Uterus (tissue), 4 donors: ENCODE data around the gene ZNF32. TPM values are rescaled to one million over a fixed set of nuclear protein-coding genes. Genes with fewer than 3 reads are reported as not detected.

Experiments
- DNase-seq, 2 donors: peaks; one replicate each; pipeline ENCODE4 v3.0.0-alpha.2; 2019 to 2020
- H3K27ac ChIP-seq, 2 donors: fragments of 200-600 bp; sonication (generic); 1 replicate in 1 of 2; 2 replicates in 1 of 2; pipeline ENCODE4 v1.5.1; 2016 to 2018
- H3K27me3 ChIP-seq, 2 donors: fragments of 200-600 bp; sonication (generic); one replicate each; pipeline ENCODE4 v1.5.1; 2018 to 2019; ENCODE audit warnings: control low read depth in 1 of 2
- H3K36me3 ChIP-seq, 2 donors: fragments of 200-600 bp; sonication (generic); one replicate each; pipeline ENCODE4 v1.5.1; 2019; ENCODE audit warnings: control low read depth in 1 of 2
- H3K4me1 ChIP-seq, 2 donors: fragments of 200-600 bp; sonication (generic); one replicate each; pipeline ENCODE4 v1.5.1; 2018 to 2019; ENCODE audit warnings: control low read depth in 1 of 2
- H3K4me3 ChIP-seq, 2 donors: fragments of 200-600 bp; sonication (generic); 1 replicate in 1 of 2; 2 replicates in 1 of 2; pipeline ENCODE4 v1.5.1; 2018 to 2019; ENCODE audit warnings: mild to moderate bottlenecking in 1 of 2
- H3K9me3 ChIP-seq, 2 donors: fragments of 200-600 bp; sonication (generic); one replicate each; pipeline ENCODE4 v1.5.1; 2019; ENCODE audit warnings: control low read depth in 1 of 2
- CTCF ChIP-seq, 4 experiments: fragments of 200-600 bp in 2 of 4; fragments of 450-650 bp in 2 of 4; sonication (generic) in 2 of 4; IDR thresholded peaks; one replicate each; pipeline ENCODE4 v1.5.1; 2016 to 2019; ENCODE audit warnings: antibody characterized with exemption in 4 of 4, mild to moderate bottlenecking in 2 of 4, moderate library complexity in 1 of 4
- POLR2A ChIP-seq, 2 donors: fragments of 450-650 bp; IDR thresholded peaks; one replicate each; pipeline ENCODE4 v1.6.1; 2016; ENCODE audit warnings: antibody characterized with exemption in 2 of 2, mild to moderate bottlenecking in 1 of 2, moderate library complexity in 1 of 2
- intact Hi-C: fragments of 100-400 bp; cut with DNase I; formaldehyde crosslinking; loops from one replicate; pipeline ENCODE4 v1.15.1; 2023; ENCODE audit warnings: low total_unique reads
- total RNA-seq, 4 donors: library from RNA; depleted of rRNA in 3 of 4; stranded (reverse); fragments of >200 nt in 3 of 4; gene quantifications; one replicate each; pipeline versions ENCODE4 v1.1.0 to v1.2.4, GENCODE V29; 2014 to 2023
- donor health status: DM: yes; HTN: yes; CAD: no.

The ZNF32 gene
- total RNA-seq, 4 donors from 2014 or later = 51.2 to 83.5 (median 67.0) TPM

- intact Hi-C loops = no loop called here
- DNase-seq = no peak
- Histone ChIP-seq H3K4me1 (no peaks in the 10 kb centered on the region), H3K27me3 (no peaks in the 10 kb centered on the region), H3K4me3 (no peak overlapping the region), H3K27ac (no peak overlapping the region), H3K36me3 (no peaks in the 10 kb centered on the region), H3K9me3 (no peaks in the 10 kb centered on the region)
- no peak for TF ChIP-seq CTCF (IDR thresholded peaks at IDR 0.05)
These were observed 32.5 kb upstream of the ZNF32 start for GRCh38 chr10:43681220-43681619.

- Histone ChIP-seq H3K9me3 (no peaks in the 10 kb centered on the region), H3K36me3 (no peaks in the 10 kb centered on the region), H3K27ac (no peak overlapping the region), H3K4me3 (no peak overlapping the region), H3K27me3 (no peaks in the 10 kb centered on the region), H3K4me1 (no peaks in the 10 kb centered on the region)
- intact Hi-C loops = no loop called here
- DNase-seq = no peak
- no peak for TF ChIP-seq POLR2A (IDR thresholded peaks at IDR 0.05)
- no peak for TF ChIP-seq CTCF (IDR thresholded peaks at IDR 0.05)
These were observed 31.4 kb upstream of the ZNF32 start for GRCh38 chr10:43680035-43680434.

- Histone ChIP-seq H3K27me3 (no peaks in the 10 kb centered on the region), H3K27ac (no peak overlapping the region), H3K36me3 (no peaks in the 10 kb centered on the region), H3K4me3 (no peak overlapping the region), H3K9me3 (no peaks in the 10 kb centered on the region), H3K4me1 (no peaks in the 10 kb centered on the region)
- intact Hi-C loops = loop anchor here (10.0 kb wide), 1 partner anchor 705 kb away; the partner anchor contains the start of gene CXCL12
- TF ChIP-seq POLR2A (IDR thresholded peaks at IDR 0.05) (no peak), CTCF (IDR thresholded peaks at IDR 0.05) (no peak)
- DNase-seq = peak; percentile 54 to 78
These were observed 30.8 kb upstream of the ZNF32 start for GRCh38 chr10:43679509-43679908.

- H3K27ac ChIP-seq = no peak overlapping the region
- intact Hi-C loops = loop anchor here (10.0 kb wide), 1 partner anchor 706 kb away; the partner anchor contains the start of gene CXCL12
- no peaks in the 10 kb centered on the region for H3K4me1 ChIP-seq
- no peak overlapping the region for H3K4me3 ChIP-seq
- no peaks in the 10 kb centered on the region for H3K9me3 ChIP-seq
- no peaks in the 10 kb centered on the region for H3K36me3 ChIP-seq
- TF ChIP-seq CTCF (IDR thresholded peaks at IDR 0.05) = no peak
- no peak for TF ChIP-seq POLR2A (IDR thresholded peaks at IDR 0.05)
- no peak for DNase-seq
- no peaks in the 10 kb centered on the region for H3K27me3 ChIP-seq
These were observed 30.0 kb upstream of the ZNF32 start for GRCh38 chr10:43678654-43679053.

GRCh38 chr10:43676901-43677300 is 28.2 kb upstream of the ZNF32 start:
- no peaks in the 10 kb centered on the region for H3K4me1 ChIP-seq
- TF ChIP-seq POLR2A (IDR thresholded peaks at IDR 0.05) (no peak), CTCF (IDR thresholded peaks at IDR 0.05) (no peak)
- H3K27ac ChIP-seq = no peak overlapping the region
- DNase-seq = no peak
- intact Hi-C loops = loop anchor here (10.0 kb wide), 1 partner anchor 708 kb away; the partner anchor contains the start of gene CXCL12
- no peaks in the 10 kb centered on the region for H3K9me3 ChIP-seq
- H3K27me3 ChIP-seq = no peaks in the 10 kb centered on the region
- no peak overlapping the region for H3K4me3 ChIP-seq
- H3K36me3 ChIP-seq = no peaks in the 10 kb centered on the region
